ENCODE measurements around the gene OR8D2.
"Not testable (repeated sequence)": the region's sequence is repeated elsewhere in the genome, so short reads cannot be mapped to it uniquely, and the experiment has no call there.

Gene OR8D2

GRCh38 chr11:124285610-124286344 lies 34.2 kb downstream of the OR8D2 start:
- DNase-seq (ENCODE audit: low spot score), result no peak

DNA sequence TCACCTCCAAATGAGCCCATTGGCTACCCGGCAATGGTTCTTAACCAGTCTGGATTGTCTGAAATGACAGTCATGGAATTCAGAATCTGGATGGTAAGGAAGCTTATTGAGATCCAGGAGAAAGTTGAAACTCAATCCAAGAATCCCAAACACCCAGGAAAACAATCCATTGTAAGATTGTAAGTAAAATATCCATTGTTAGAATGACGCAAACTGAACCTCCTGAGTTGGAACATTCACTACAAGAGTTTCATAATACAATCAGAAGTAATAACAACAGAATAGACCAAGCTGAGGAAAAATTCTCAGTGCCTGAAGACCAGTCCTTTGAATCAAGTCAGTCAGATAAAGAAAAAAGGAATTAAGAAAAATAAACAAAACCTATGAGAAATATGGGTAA lies 41.7 kb downstream of the OR8D2 start:
- DNase-seq (ENCODE audit: low spot score), result no peak

DNA sequence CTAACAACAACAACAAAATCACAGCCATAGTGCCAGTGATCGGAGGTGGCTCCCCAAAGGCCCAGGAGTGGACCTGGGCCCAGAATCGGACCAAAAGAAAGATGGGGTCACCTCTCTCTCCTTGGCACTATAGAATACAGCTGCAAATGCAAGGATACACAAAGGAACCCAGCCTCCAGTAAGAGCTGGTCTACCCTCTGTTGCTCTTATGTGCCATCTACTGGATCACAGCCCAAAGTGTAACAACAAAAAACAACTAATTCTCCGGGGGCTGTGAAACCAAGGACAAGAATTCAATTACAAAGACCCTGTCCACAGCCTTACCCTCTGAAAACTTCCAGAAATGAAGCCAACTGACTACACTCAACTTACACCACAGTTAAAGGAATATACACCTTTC lies 42.2 kb downstream of the OR8D2 start:
- DNase-seq (ENCODE audit: low spot score), result no peak

GRCh38 chr11:124277207-124277606 lies 42.8 kb downstream of the OR8D2 start:
- DNase-seq (ENCODE audit: low spot score), result no peak

GRCh38 chr11:124276081-124276480 lies 43.9 kb downstream of the OR8D2 start:
- DNase-seq (ENCODE audit: low spot score), result no peak

GRCh38 chr11:124274000-124274399 lies 46.0 kb downstream of the OR8D2 start:
- DNase-seq (ENCODE audit: low spot score), result no peak

GRCh38 chr11:124270886-124271285 lies 49.1 kb downstream of the OR8D2 start:
- not testable (repeated sequence) for DNase-seq (ENCODE audit: low spot score)
